Prostate gland (tissue), 2 donors: ENCODE data around the gene TRIP13. TPM values are rescaled to one million over a fixed set of nuclear protein-coding genes. Genes with fewer than 3 reads are reported as not detected.

Experiments
- DNase-seq: peaks from one replicate; pipeline ENCODE4 v3.0.0-alpha.2; 2019; ENCODE audit warnings: low spot score
- H3K27ac ChIP-seq, 2 donors: fragments of 200-600 bp; sonication (generic); 2 replicates each; pipeline ENCODE4 v1.5.1; 2017 to 2019
- H3K27me3 ChIP-seq: fragments of 200-600 bp; sonication (generic); replicated peaks from 2 replicates; pipeline ENCODE4 v1.5.1; 2019; ENCODE audit not compliant: insufficient read depth
- H3K36me3 ChIP-seq, 2 donors: fragments of 200-600 bp; sonication (generic); 1 replicate in 1 of 2; 2 replicates in 1 of 2; pipeline versions ENCODE4 v1.5.1 to v1.8.1; 2017 to 2019
- H3K4me1 ChIP-seq: fragments of 200-600 bp; sonication (generic); replicated peaks from 2 replicates; pipeline ENCODE4 v1.5.1; 2019
- H3K4me3 ChIP-seq, 2 donors: fragments of 200-600 bp; sonication (generic); 2 replicates each; pipeline ENCODE4 v1.5.1; 2017 to 2019
- H3K9me3 ChIP-seq: fragments of 200-600 bp; sonication (generic); 2 replicates; pipeline ENCODE4 v1.5.1; 2017
- CTCF ChIP-seq, 4 experiments: fragments of 200-600 bp in 2 of 4; fragments of 450-650 bp in 2 of 4; sonication (generic) in 2 of 4; IDR thresholded peaks; 1 replicate in 3 of 4; 2 replicates in 1 of 4; pipeline ENCODE4 v1.5.1; 2016 to 2019; ENCODE audit warnings: antibody characterized with exemption in 4 of 4, mild to moderate bottlenecking in 2 of 4, moderate library complexity in 2 of 4
- POLR2A ChIP-seq: fragments of 450-650 bp; IDR thresholded peaks from one replicate; pipeline ENCODE4 v1.6.1; 2016; ENCODE audit warnings: antibody characterized with exemption, mild to moderate bottlenecking
- POLR2AphosphoS5 ChIP-seq: sonication (generic); formaldehyde crosslinking; IDR thresholded peaks from one replicate; pipeline ENCODE4 v1.6.1; 2017; ENCODE audit warnings: antibody characterized with exemption
- WGBS: methylation state at CpG from one replicate; pipeline ENCODE4 v1.1.5; 2018; 5-methylcytosine and 5-hydroxymethylcytosine counted together
- intact Hi-C: fragments of 100-400 bp; cut with DNase I; formaldehyde crosslinking; loops from one replicate; pipeline ENCODE4 v1.14.2; 2022
- total RNA-seq, 2 donors: library from RNA; depleted of rRNA; stranded (reverse); fragments of >200 nt; gene quantifications; one replicate each; pipeline ENCODE4 v1.1.0, GENCODE V29; 2016

The TRIP13 gene
- total RNA-seq, 2 donors from 2014 or later = 1.8 to 11.9 TPM

DNA sequence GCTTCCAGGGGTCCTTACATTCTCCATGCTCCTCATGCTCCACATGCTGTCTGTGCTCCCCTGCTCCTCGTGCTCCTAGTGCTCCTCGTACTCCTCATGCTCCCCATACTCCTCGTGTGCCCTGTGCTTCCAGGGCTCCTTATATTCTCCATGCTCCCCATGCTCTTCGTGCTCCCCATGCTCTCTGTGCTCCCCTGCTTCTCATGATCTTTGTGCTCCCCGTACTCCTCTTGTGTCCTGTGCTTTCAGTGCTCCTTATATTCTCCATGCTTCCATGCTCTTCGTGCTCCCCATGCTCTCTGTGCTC, 51.9 kb downstream of the TRIP13 start:
- Histone ChIP-seq H3K27me3 (peaks cover 2% of the 10 kb centered on the region), H3K9me3 (no peaks in the 10 kb centered on the region), H3K36me3 (no peaks in the 10 kb centered on the region), H3K4me1 (no peaks in the 10 kb centered on the region), H3K27ac (no peak overlapping the region), H3K4me3 (no peak overlapping the region)
- WGBS = 91% methylated on average over 6 of the region's 6 CpGs
- intact Hi-C loops = no loop called here
- no peak for DNase-seq
- TF ChIP-seq CTCF (IDR thresholded peaks at IDR 0.05) (no peak), POLR2A (no peak), POLR2AphosphoS5 (no peak)

GRCh38 chr5:944992-945685, 52.5 kb downstream of the TRIP13 start:
- no peak for DNase-seq
- no peak for TF ChIP-seq POLR2AphosphoS5
- no peak for TF ChIP-seq CTCF (IDR thresholded peaks at IDR 0.05)
- no peak for TF ChIP-seq POLR2A
- Histone ChIP-seq H3K9me3 (no peaks in the 10 kb centered on the region), H3K4me1 (no peaks in the 10 kb centered on the region), H3K4me3 (no peak overlapping the region), H3K27ac (no peak overlapping the region), H3K36me3 (no peaks in the 10 kb centered on the region), H3K27me3 (peaks cover 2% of the 10 kb centered on the region)
- WGBS = 67% methylated on average over 12 of the region's 12 CpGs
- intact Hi-C loops = no loop called here

- intact Hi-C loops = no loop called here
- Histone ChIP-seq H3K36me3 (no peaks in the 10 kb centered on the region), H3K9me3 (no peaks in the 10 kb centered on the region), H3K27me3 (peaks cover 2% of the 10 kb centered on the region), H3K27ac (no peak overlapping the region), H3K4me1 (no peaks in the 10 kb centered on the region), H3K4me3 (no peak overlapping the region)
- TF ChIP-seq POLR2AphosphoS5 (no peak), POLR2A (no peak), CTCF (IDR thresholded peaks at IDR 0.05) (no peak)
- 20% methylated on average over 24 of the region's 24 CpGs for WGBS
- DNase-seq = no peak
Measured at GRCh38 chr5:945691-946551, 53.2 kb downstream of the TRIP13 start.

DNA sequence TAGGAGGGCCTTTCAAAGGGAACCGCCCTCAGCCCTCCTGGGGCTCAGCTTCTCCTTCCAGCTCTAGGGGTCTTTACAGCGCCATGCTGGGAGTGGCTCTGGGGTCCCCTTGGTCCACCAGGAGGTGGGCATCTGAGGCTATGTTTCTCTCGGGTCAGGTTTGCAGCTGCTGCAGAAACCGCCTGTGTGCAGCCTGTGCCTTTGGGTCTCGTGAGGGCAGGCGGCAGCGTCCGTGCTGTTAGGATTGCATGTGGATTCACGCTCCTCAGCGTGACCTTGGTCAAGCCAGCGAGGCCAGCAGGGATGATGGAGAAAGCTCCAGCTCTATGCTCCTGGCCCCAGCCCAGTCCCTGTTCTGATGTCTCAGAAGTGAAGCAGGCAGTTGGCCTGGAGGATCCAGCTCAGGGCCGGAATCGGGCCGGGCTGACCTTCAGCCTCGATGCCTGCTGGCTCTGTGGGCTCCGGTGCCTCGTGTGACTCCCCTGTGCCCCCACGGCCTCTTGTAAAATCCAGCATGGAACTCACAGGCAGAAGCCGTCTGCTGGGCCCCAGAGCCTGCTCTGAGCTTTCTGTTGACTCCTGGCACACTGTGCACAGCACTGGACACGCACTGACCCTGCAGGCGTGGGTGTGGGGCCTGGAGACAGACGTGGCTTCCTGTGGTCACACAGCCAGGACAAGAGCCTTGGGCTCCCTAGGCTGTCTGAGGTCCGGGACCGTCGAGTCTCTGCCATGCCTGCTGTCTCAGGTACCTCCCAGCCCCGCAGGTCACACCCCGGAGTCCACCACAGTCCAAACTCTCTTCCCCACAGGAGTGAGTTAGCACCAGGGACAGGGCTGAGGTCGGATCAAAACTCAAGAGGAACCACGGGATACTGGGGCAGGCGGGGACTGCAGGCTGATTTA, 54.3 kb downstream of the TRIP13 start:
- Histone ChIP-seq H3K4me3 (no peak overlapping the region), H3K9me3 (no peaks in the 10 kb centered on the region), H3K27ac (no peak overlapping the region), H3K36me3 (no peaks in the 10 kb centered on the region), H3K4me1 (no peaks in the 10 kb centered on the region), H3K27me3 (peaks cover 2% of the 10 kb centered on the region)
- WGBS = 69% methylated on average over 29 of the region's 30 CpGs
- intact Hi-C loops = no loop called here
- DNase-seq = no peak
- no peak for TF ChIP-seq POLR2A
- no peak for TF ChIP-seq POLR2AphosphoS5
- no peak for TF ChIP-seq CTCF (IDR thresholded peaks at IDR 0.05)
